SK-N-SH (cell line): ENCODE measurements around the gene SNAP23. TPM values are rescaled to one million over a fixed set of nuclear protein-coding genes. Genes with fewer than 3 reads are reported as not detected.

Experiments
- CTCF ChIA-PET: fragments of 300-600, 350-600 bp; formaldehyde crosslinking; extraction: SDS; loops from one replicate; lab custom pipeline; 2021; lab: Yijun Ruan, JAX
- POLR2A ChIA-PET: fragments of 350-600 bp; sonication (Branson Sonifier 250); formaldehyde crosslinking; extraction: SDS; loops from one replicate; lab custom pipeline; 2020; ENCODE audit warnings: antibody characterized with exemption, inconsistent platforms; lab: Yijun Ruan, JAX
- DNase-seq: peaks from one replicate; pipeline ENCODE4 v3.0.0; 2012
- H2AFZ ChIP-seq: fragments of 200-600 bp; sonication (generic); 2 replicates; pipeline ENCODE4 v1.8.1; 2016; ENCODE audit warnings: antibody characterized with exemption, mild to moderate bottlenecking, low read depth
- H3F3A ChIP-seq: fragments of 200-600 bp; sonication (generic); replicated peaks from 2 replicates; pipeline ENCODE3; 2016; ENCODE audit warnings: antibody characterized with exemption, mild to moderate bottlenecking; ENCODE audit not compliant: insufficient read depth
- H3K27ac ChIP-seq, 2 experiments: fragments of 200-500 bp in 1 of 2; fragments of 200-600 bp in 1 of 2; sonication (Bioruptor generic) in 1 of 2; sonication (generic), shearing (Covaris generic) in 1 of 2; 2 replicates each; pipeline versions ENCODE4 v1.5.1 to v1.6.1; 2014 to 2016; ENCODE audit warnings: low read depth in 2 of 2, inconsistent platforms in 1 of 2, low read length in 1 of 2, mild to moderate bottlenecking in 1 of 2, mixed read lengths in 1 of 2
- H3K27me3 ChIP-seq: fragments of 200-600 bp; sonication (generic), shearing (Covaris generic); 2 replicates; pipeline ENCODE4 v1.6.1; 2016; ENCODE audit warnings: mixed run types; ENCODE audit not compliant: insufficient read depth
- H3K36me3 ChIP-seq, 2 experiments: fragments of 200-500 bp in 1 of 2; fragments of 200-600 bp in 1 of 2; sonication (Bioruptor generic) in 1 of 2; sonication (generic) in 1 of 2; replicated peaks in 1 of 2; 2 replicates each; pipeline versions ENCODE3 to v1.5.1; 2014 to 2016; ENCODE audit warnings: low read length in 1 of 2, mild to moderate bottlenecking in 1 of 2; ENCODE audit not compliant: insufficient read depth in 2 of 2, control insufficient read depth in 1 of 2
- H3K4me1 ChIP-seq, 2 experiments: fragments of 200-500 bp in 1 of 2; fragments of 200-600 bp in 1 of 2; sonication (Bioruptor generic) in 1 of 2; sonication (generic), shearing (Covaris generic) in 1 of 2; 2 replicates each; pipeline versions ENCODE4 v1.5.1 to v1.6.1; 2014 to 2016; ENCODE audit warnings: low read depth in 1 of 2, low read length in 1 of 2, mixed run types in 1 of 2; ENCODE audit not compliant: insufficient read depth in 2 of 2, control insufficient read depth in 1 of 2
- H3K4me2 ChIP-seq: fragments of 200-600 bp; sonication (generic), shearing (Covaris generic); 2 replicates; pipeline ENCODE4 v1.6.1; 2017; ENCODE audit warnings: mixed run types
- H3K4me3 ChIP-seq, 2 experiments: fragments of 200-500 bp in 1 of 2; fragments of 200-600 bp in 1 of 2; sonication (Bioruptor generic) in 1 of 2; sonication (generic), shearing (Covaris generic) in 1 of 2; 2 replicates each; pipeline versions ENCODE4 v1.5.1 to v1.8.1; 2014 to 2016; ENCODE audit warnings: low read depth in 2 of 2, inconsistent platforms in 1 of 2, low read length in 1 of 2, mild to moderate bottlenecking in 1 of 2, mixed read lengths in 1 of 2, moderate library complexity in 1 of 2
- H3K79me2 ChIP-seq: fragments of 200-600 bp; sonication (generic); 2 replicates; pipeline ENCODE4 v1.8.1; 2017; ENCODE audit warnings: mild to moderate bottlenecking; ENCODE audit not compliant: insufficient read depth
- H3K9ac ChIP-seq: fragments of 200-600 bp; sonication (generic); 2 replicates; pipeline ENCODE4 v1.6.1; 2017; ENCODE audit warnings: mixed run types
- H3K9me2 ChIP-seq: fragments of 200-600 bp; sonication (generic); 2 replicates; pipeline ENCODE4 v1.6.1; 2017; ENCODE audit warnings: mixed run types
- H3K9me3 ChIP-seq: fragments of 200-600 bp; sonication (generic); 2 replicates; pipeline ENCODE4 v1.6.1; 2017; ENCODE audit warnings: mixed run types, mild to moderate bottlenecking, moderate library complexity
- H4K20me1 ChIP-seq: fragments of 200-600 bp; sonication (generic); 2 replicates; pipeline ENCODE4 v1.6.1; 2017; ENCODE audit warnings: mild to moderate bottlenecking, mixed run types; ENCODE audit not compliant: insufficient read depth
- CHD2 ChIP-seq: fragments of 150-350 bp; IDR thresholded peaks from 2 replicates; pipeline ENCODE4 v1.6.1; 2018; ENCODE audit warnings: low read length; ENCODE audit not compliant: partially characterized antibody
- EP300 ChIP-seq, 2 experiments: IDR thresholded peaks; 2 replicates each; pipeline versions ENCODE4 v1.4.0 to v1.6.1; 2012; ENCODE audit warnings: borderline replicate concordance in 1 of 2, low read depth in 1 of 2, low read length in 1 of 2
- EZH2phosphoT487 ChIP-seq: fragments of 200-600 bp; sonication (generic); IDR thresholded peaks from 2 replicates; pipeline ENCODE4 v1.6.1; 2017; ENCODE audit warnings: low read depth, mixed run types, mild to moderate bottlenecking, antibody characterized with exemption, moderate library complexity, borderline replicate concordance
- FOSL2 ChIP-seq: IDR thresholded peaks from 2 replicates; pipeline ENCODE4 v1.4.0; 2012; ENCODE audit warnings: low read depth, mild to moderate bottlenecking, moderate library complexity, borderline replicate concordance
- FOXJ3 ChIP-seq: sonication (generic); formaldehyde crosslinking; IDR thresholded peaks from 2 replicates; pipeline ENCODE4 v1.5.1; 2020; ENCODE audit warnings: mild to moderate bottlenecking, missing genetic modification reagents
- FOXM1 ChIP-seq: IDR thresholded peaks from 2 replicates; pipeline ENCODE4 v1.4.0; 2012; ENCODE audit warnings: low read depth, mild to moderate bottlenecking
- GABPA ChIP-seq: IDR thresholded peaks from 2 replicates; pipeline ENCODE4 v1.4.0; 2012; ENCODE audit warnings: low read depth, mild to moderate bottlenecking
- GATA2 ChIP-seq: sonication (generic); formaldehyde crosslinking; IDR thresholded peaks from 2 replicates; pipeline ENCODE4 v1.5.0; 2020; ENCODE audit warnings: mild to moderate bottlenecking, missing genetic modification reagents
- JUND ChIP-seq: IDR thresholded peaks from 2 replicates; pipeline ENCODE4 v1.4.0; 2012
- NRF1 ChIP-seq: IDR thresholded peaks from 2 replicates; pipeline ENCODE4 v1.6.1; 2012; ENCODE audit warnings: low read depth, mild to moderate bottlenecking, low read length
- RAD21 ChIP-seq: IDR thresholded peaks from 2 replicates; pipeline ENCODE4 v1.6.1; 2012; ENCODE audit warnings: mild to moderate bottlenecking, low read length
- RCOR1 ChIP-seq: fragments of 150-350 bp; IDR thresholded peaks from 2 replicates; pipeline ENCODE4 v1.6.1; 2017; ENCODE audit warnings: antibody characterized with exemption, low read length
- RXRA ChIP-seq: IDR thresholded peaks from 2 replicates; pipeline ENCODE4 v1.4.0; 2012; ENCODE audit warnings: low read depth, mild to moderate bottlenecking, borderline replicate concordance
- SIN3A ChIP-seq: IDR thresholded peaks from 2 replicates; pipeline ENCODE4 v1.6.1; 2012; ENCODE audit warnings: low read depth, mild to moderate bottlenecking, low read length, moderate library complexity, borderline replicate concordance
- SMC3 ChIP-seq: IDR thresholded peaks from 2 replicates; pipeline ENCODE4 v1.6.1; 2012; ENCODE audit warnings: low read depth, low read length, improper control_type of control experiment
- YY1 ChIP-seq: IDR thresholded peaks from 2 replicates; pipeline ENCODE4 v1.4.0; 2012; ENCODE audit warnings: low read depth, mild to moderate bottlenecking
- WGBS: methylation state at CpG from one replicate; pipeline ENCODE4 v1.1.6; 2017; ENCODE audit warnings: low lambda C conversion rate; 5-methylcytosine and 5-hydroxymethylcytosine counted together
- polyA plus RNA-seq, 3 experiments: library from polyadenylated mRNA; depleted of rRNA; stranded (reverse); fragments of >200 nt; gene quantifications; 2 replicates each; pipeline ENCODE4 v1.2.3, GENCODE V29; 2012
- TF ChIP-seq, protein P1 (sequence below): IDR thresholded peaks from 2 replicates; pipeline ENCODE4 v1.4.0; 2012; ENCODE audit warnings: low read depth, borderline replicate concordance
- TF ChIP-seq, protein P2 (sequence below): IDR thresholded peaks from 2 replicates; pipeline ENCODE4 v1.4.0; 2012; ENCODE audit warnings: low read depth
- TF ChIP-seq, protein P3 (sequence below): fragments of 200-600 bp; sonication (generic); IDR thresholded peaks from 2 replicates; pipeline ENCODE4 v1.6.1; 2017; ENCODE audit warnings: antibody characterized with exemption, mild to moderate bottlenecking, moderate library complexity
- TF ChIP-seq, protein P4 (sequence below): fragments of 150-350 bp; IDR thresholded peaks from 2 replicates; pipeline ENCODE4 v1.6.1; 2016; ENCODE audit warnings: mild to moderate bottlenecking, low read depth, low read length
- TF ChIP-seq, protein P5 (sequence below): IDR thresholded peaks from 2 replicates; pipeline ENCODE4 v1.6.1; 2012; ENCODE audit warnings: mild to moderate bottlenecking, low read depth, low read length, moderate library complexity

The SNAP23 gene
- polyA plus RNA-seq, 1 of the 3 experiments (the other 2 are of a cell fraction): 39.2 TPM

DNA sequence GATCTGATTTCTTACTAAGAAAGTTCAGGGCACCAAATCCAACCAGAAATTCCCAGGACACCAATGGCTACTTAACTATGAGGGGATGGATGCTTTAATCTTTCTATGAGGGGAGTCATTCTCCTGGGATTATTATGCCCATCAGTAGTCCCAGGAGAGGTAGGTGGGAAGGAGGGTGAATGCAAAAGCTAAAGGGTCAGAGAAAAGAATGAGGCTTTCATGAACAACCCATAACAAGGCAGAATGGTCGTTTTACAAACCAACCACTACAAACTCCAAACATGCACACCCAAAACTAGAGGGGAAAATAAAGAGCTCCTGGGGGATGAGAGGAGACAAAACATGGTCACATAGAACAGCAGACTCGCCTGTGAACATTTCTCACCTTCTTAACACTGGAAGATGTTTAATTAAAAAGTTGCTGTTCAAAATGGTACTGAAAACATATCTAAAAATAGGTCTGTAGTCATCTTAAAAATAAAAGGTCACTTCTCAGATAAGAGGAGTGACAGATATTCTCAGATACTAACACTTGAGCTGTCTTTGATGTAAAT, 83.6 kb downstream of the SNAP23 start (continued):
- TF ChIP-seq, protein P1, sequence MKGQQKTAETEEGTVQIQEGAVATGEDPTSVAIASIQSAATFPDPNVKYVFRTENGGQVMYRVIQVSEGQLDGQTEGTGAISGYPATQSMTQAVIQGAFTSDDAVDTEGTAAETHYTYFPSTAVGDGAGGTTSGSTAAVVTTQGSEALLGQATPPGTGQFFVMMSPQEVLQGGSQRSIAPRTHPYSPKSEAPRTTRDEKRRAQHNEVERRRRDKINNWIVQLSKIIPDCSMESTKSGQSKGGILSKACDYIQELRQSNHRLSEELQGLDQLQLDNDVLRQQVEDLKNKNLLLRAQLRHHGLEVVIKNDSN: no peak
- TF ChIP-seq RCOR1 (no peak), FOXM1 (no peak)

DNA sequence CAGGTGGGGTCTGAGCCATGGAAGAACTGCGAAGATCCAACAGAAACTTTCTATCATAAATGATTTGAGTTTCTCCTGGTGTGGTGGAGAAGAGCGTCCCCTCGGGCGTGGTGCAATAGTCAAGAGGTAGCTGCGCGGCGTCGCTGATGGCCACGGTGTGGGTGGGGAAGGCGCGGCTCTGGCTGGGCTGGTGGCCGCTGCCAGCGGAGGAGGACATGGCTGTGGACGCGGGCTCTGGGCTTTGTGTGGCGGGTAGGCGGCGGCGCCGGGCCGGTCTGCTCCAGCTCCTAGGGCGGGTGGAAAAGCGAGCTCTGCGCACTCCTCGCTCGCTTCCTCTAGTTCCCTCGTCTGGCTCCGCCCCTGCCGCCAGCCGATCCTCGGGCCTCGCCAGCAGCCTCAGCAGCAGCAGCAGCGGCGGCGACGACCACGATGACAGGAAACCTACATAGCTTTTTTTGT, 85.9 kb downstream of the SNAP23 start:
- peaks cover 12% of the 10 kb centered on the region for H3F3A ChIP-seq
- peak overlapping the region; percentile 21 to 53; a peak in 3 of 4 replicates for H3K27ac ChIP-seq
- ChIA-PET CTCF (interaction anchor here (0.9 to 2.4 kb wide), 2 partner anchors 11 to 72 kb away, joined by 3 to 8 read pairs; no protein-coding TSS in a partner anchor), POLR2A (interaction anchor here (0.6 kb wide), 1 partner anchor 1465 kb away, joined by 3 read pairs; the partner anchor contains the start of gene INO80)
- peak overlapping the region; percentile 78 for H2AFZ ChIP-seq
- peaks cover 37% of the 10 kb centered on the region for H3K79me2 ChIP-seq
- H3K36me3 ChIP-seq: peaks cover 0 to 1% of the 10 kb centered on the region in 2 experiments
- H3K4me1 ChIP-seq: peaks cover 17 to 35% of the 10 kb centered on the region in 2 experiments; a peak in 3 of 4 replicates
- 6% methylated on average over 23 of the region's 37 CpGs for WGBS
- H3K4me2 ChIP-seq: peak overlapping the region; percentile 77
- peak overlapping the region; percentile 49 to 57 for H3K4me3 ChIP-seq
- H4K20me1 ChIP-seq: peaks cover 9% of the 10 kb centered on the region; the same call in 1 of the 2 replicates
- no peaks in the 10 kb centered on the region for H3K9me3 ChIP-seq
- H3K27me3 ChIP-seq: no peaks in the 10 kb centered on the region
- H3K9me2 ChIP-seq: no peaks in the 10 kb centered on the region
- peak; percentile 90 for DNase-seq
- peak overlapping the region; percentile 35; the same call in 1 of the 2 replicates for H3K9ac ChIP-seq
- no peak for TF ChIP-seq FOXM1
- TF ChIP-seq EP300 (IDR thresholded peaks at IDR 0.05; ENCODE audit: borderline replicate concordance in 1 of 2, low read depth in 1 of 2, low read length in 1 of 2): no peak
- TF ChIP-seq GABPA: no peak
- TF ChIP-seq, protein P2, sequence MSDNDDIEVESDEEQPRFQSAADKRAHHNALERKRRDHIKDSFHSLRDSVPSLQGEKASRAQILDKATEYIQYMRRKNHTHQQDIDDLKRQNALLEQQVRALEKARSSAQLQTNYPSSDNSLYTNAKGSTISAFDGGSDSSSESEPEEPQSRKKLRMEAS: peak; percentile 81
- no peak for TF ChIP-seq YY1
- TF ChIP-seq, protein P3, sequence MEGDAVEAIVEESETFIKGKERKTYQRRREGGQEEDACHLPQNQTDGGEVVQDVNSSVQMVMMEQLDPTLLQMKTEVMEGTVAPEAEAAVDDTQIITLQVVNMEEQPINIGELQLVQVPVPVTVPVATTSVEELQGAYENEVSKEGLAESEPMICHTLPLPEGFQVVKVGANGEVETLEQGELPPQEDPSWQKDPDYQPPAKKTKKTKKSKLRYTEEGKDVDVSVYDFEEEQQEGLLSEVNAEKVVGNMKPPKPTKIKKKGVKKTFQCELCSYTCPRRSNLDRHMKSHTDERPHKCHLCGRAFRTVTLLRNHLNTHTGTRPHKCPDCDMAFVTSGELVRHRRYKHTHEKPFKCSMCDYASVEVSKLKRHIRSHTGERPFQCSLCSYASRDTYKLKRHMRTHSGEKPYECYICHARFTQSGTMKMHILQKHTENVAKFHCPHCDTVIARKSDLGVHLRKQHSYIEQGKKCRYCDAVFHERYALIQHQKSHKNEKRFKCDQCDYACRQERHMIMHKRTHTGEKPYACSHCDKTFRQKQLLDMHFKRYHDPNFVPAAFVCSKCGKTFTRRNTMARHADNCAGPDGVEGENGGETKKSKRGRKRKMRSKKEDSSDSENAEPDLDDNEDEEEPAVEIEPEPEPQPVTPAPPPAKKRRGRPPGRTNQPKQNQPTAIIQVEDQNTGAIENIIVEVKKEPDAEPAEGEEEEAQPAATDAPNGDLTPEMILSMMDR: no peak
- no peak for TF ChIP-seq SIN3A
- no peak for TF ChIP-seq RXRA
- peak; percentile 48 for TF ChIP-seq CHD2
- TF ChIP-seq FOXJ3 (CRISPR knock-in tag): no peak; the same call in 1 of the 2 replicates
- TF ChIP-seq SMC3: no peak
- TF ChIP-seq, protein P4, sequence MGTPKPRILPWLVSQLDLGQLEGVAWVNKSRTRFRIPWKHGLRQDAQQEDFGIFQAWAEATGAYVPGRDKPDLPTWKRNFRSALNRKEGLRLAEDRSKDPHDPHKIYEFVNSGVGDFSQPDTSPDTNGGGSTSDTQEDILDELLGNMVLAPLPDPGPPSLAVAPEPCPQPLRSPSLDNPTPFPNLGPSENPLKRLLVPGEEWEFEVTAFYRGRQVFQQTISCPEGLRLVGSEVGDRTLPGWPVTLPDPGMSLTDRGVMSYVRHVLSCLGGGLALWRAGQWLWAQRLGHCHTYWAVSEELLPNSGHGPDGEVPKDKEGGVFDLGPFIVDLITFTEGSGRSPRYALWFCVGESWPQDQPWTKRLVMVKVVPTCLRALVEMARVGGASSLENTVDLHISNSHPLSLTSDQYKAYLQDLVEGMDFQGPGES: no peak
- no peak for TF ChIP-seq EZH2phosphoT487
- no peak for TF ChIP-seq FOSL2
- no peak for TF ChIP-seq JUND
- TF ChIP-seq, protein P5, sequence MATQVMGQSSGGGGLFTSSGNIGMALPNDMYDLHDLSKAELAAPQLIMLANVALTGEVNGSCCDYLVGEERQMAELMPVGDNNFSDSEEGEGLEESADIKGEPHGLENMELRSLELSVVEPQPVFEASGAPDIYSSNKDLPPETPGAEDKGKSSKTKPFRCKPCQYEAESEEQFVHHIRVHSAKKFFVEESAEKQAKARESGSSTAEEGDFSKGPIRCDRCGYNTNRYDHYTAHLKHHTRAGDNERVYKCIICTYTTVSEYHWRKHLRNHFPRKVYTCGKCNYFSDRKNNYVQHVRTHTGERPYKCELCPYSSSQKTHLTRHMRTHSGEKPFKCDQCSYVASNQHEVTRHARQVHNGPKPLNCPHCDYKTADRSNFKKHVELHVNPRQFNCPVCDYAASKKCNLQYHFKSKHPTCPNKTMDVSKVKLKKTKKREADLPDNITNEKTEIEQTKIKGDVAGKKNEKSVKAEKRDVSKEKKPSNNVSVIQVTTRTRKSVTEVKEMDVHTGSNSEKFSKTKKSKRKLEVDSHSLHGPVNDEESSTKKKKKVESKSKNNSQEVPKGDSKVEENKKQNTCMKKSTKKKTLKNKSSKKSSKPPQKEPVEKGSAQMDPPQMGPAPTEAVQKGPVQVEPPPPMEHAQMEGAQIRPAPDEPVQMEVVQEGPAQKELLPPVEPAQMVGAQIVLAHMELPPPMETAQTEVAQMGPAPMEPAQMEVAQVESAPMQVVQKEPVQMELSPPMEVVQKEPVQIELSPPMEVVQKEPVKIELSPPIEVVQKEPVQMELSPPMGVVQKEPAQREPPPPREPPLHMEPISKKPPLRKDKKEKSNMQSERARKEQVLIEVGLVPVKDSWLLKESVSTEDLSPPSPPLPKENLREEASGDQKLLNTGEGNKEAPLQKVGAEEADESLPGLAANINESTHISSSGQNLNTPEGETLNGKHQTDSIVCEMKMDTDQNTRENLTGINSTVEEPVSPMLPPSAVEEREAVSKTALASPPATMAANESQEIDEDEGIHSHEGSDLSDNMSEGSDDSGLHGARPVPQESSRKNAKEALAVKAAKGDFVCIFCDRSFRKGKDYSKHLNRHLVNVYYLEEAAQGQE: no peak
- TF ChIP-seq GATA2 (CRISPR knock-in tag): no peak
- TF ChIP-seq NRF1: no peak
- TF ChIP-seq, protein P1: no peak
- 0 out of 2 replicates have a peak, but pooled peaks have one; percentile 6 for TF ChIP-seq RAD21
